Spleen (tissue), 11 donors: ENCODE data around the gene CCDC152. TPM values are rescaled to one million over a fixed set of nuclear protein-coding genes. Genes with fewer than 3 reads are reported as not detected.

Experiments used
- DNase-seq: peaks from one replicate; pipeline ENCODE4 v3.0.0-alpha.2; 2020
- H3K27ac ChIP-seq, 8 donors: fragments of 200-600 bp; sonication (generic) in 7 of 8; 1 replicate in 4 of 8; 2 replicates in 4 of 8; pipeline versions ENCODE4 v1.5.0 to v1.8.0; 2016 to 2021; ENCODE audit warnings: inconsistent platforms in 4 of 8, mild to moderate bottlenecking in 4 of 8, moderate library complexity in 1 of 8
- H3K27me3 ChIP-seq, 7 donors: fragments of 200-600 bp; sonication (generic) in 6 of 7; replicated peaks in 1 of 7; 1 replicate in 4 of 7; 2 replicates in 3 of 7; pipeline versions ENCODE4 v1.5.0 to v1.8.0; 2016 to 2021; ENCODE audit warnings: inconsistent platforms in 3 of 7, mild to moderate bottlenecking in 1 of 7
- H3K36me3 ChIP-seq, 6 donors: fragments of 200-600 bp; sonication (generic) in 5 of 6; 1 replicate in 4 of 6; 2 replicates in 2 of 6; pipeline versions ENCODE4 v1.5.0 to v1.8.0; 2016 to 2021; ENCODE audit warnings: inconsistent platforms in 2 of 6
- H3K4me1 ChIP-seq, 6 donors: fragments of 200-600 bp; sonication (generic) in 5 of 6; 1 replicate in 3 of 6; 2 replicates in 3 of 6; pipeline versions ENCODE4 v1.5.0 to v1.8.0; 2016 to 2021; ENCODE audit warnings: inconsistent platforms in 3 of 6
- H3K4me3 ChIP-seq, 8 donors: fragments of 200-600 bp; sonication (generic) in 7 of 8; 1 replicate in 4 of 8; 2 replicates in 4 of 8; pipeline versions ENCODE4 v1.5.0 to v1.8.0; 2016 to 2021; ENCODE audit warnings: inconsistent platforms in 4 of 8, mild to moderate bottlenecking in 4 of 8, moderate library complexity in 2 of 8
- H3K9me3 ChIP-seq, 8 donors: fragments of 200-600 bp; sonication (generic) in 7 of 8; 1 replicate in 4 of 8; 2 replicates in 4 of 8; pipeline versions ENCODE4 v1.5.0 to v1.8.0; 2016 to 2021; ENCODE audit warnings: inconsistent platforms in 4 of 8
- CTCF ChIP-seq, 11 experiments: fragments of 200-600 bp in 7 of 11; fragments of 450-650 bp in 4 of 11; sonication (generic) in 4 of 11; IDR thresholded peaks in 8 of 11; conservative IDR thresholded peaks in 3 of 11; 1 replicate in 7 of 11; 2 replicates in 4 of 11; pipeline versions ENCODE4 v1.4.0 to v1.8.0; 2016 to 2021; ENCODE audit warnings: antibody characterized with exemption in 11 of 11, inconsistent platforms in 4 of 11, mild to moderate bottlenecking in 1 of 11
- POLR2A ChIP-seq, 3 donors: fragments of 450-650 bp; IDR thresholded peaks; one replicate each; pipeline ENCODE4 v1.5.1; 2017; ENCODE audit warnings: antibody characterized with exemption in 3 of 3, mild to moderate bottlenecking in 1 of 3
- POLR2AphosphoS5 ChIP-seq, 3 donors: sonication (generic); formaldehyde crosslinking; IDR thresholded peaks; one replicate each; pipeline ENCODE4 v1.5.1; 2017; ENCODE audit warnings: antibody characterized with exemption in 3 of 3
- WGBS, 5 donors: extraction: QIAGEN DNeasy Blood & Tissue Kit in 3 of 5; methylation state at CpG; one replicate each; pipeline versions ENCODE4 v1.1.5 to v1.1.7; 2013 to 2018; 5-methylcytosine and 5-hydroxymethylcytosine counted together
- intact Hi-C: fragments of 100-400 bp; cut with DNase I; formaldehyde crosslinking; loops from one replicate; pipeline ENCODE4 v1.15.0; 2023; ENCODE audit warnings: low total_unique reads
- polyA plus RNA-seq, 3 donors: library from polyadenylated mRNA; stranded (reverse); fragments of 200-250 nt; gene quantifications; one replicate each; pipeline ENCODE4 v1.2.1, GENCODE V29; 2013
- total RNA-seq, 7 donors: library from RNA; depleted of rRNA in 3 of 7; stranded (reverse); fragments of >200 nt in 3 of 7; fragmentation: NEBNext Ultra II Directional in 4 of 7; extraction: Animal tissue kit (Norgen Biotek cat#: 25700) in 4 of 7; gene quantifications; one replicate each; pipeline versions ENCODE4 v1.1.0 to v1.2.1, GENCODE V29; 2016 to 2021
- donor health status: healthy with polysubstance abuse.
- donor health status: DM: no; HTN: no; CAD: no; lungs with moderate emphysema.
- donor health status: DM: no; HTN: no; CAD: no.
- donor health status: Bipolar disorder and iron deficiency.
- donor health status: healthy.
- donor health status: DM: no; HTN: no; CAD: no.
- donor health status: DM: yes; HTN: yes; CAD: no.

CCDC152 gene
- total and polyA plus RNA-seq, 10 donors: 0.46 to 3.4 (median 1.8) TPM

GRCh38 chr5:42826757-42827515, 70.3 kb downstream of the CCDC152 start:
- Histone ChIP-seq H3K27me3 (no peaks in the 10 kb centered on the region), H3K4me3 (no peak overlapping the region), H3K9me3 (no peaks in the 10 kb centered on the region), H3K4me1 (peaks cover 0 to 4% (median 0%) of the 10 kb centered on the region in 6 donors), H3K36me3 (no peaks in the 10 kb centered on the region), H3K27ac (no peak overlapping the region)
- WGBS, 5 donors: 58 to 93% (median 74%) methylated on average over 2 of the region's 2 CpGs
- DNase-seq: no peak
- intact Hi-C loops: no loop called here
- TF ChIP-seq CTCF (IDR thresholded peaks at IDR 0.05 in 8 of 11, conservative IDR thresholded peaks at IDR 0.05 in 3 of 11) (no peak), POLR2A (IDR thresholded peaks at IDR 0.05) (no peak), POLR2AphosphoS5 (IDR thresholded peaks at IDR 0.05) (no peak)

- TF ChIP-seq POLR2A (IDR thresholded peaks at IDR 0.05) (no peak), POLR2AphosphoS5 (IDR thresholded peaks at IDR 0.05) (no peak), CTCF (IDR thresholded peaks at IDR 0.05 in 8 of 11, conservative IDR thresholded peaks at IDR 0.05 in 3 of 11) (no peak)
- no peak overlapping the region for H3K27ac ChIP-seq
- 73 to 94% (median 92%) methylated on average over 2 of the region's 2 CpGs for WGBS, 5 donors
- no peak for DNase-seq
- H3K36me3 ChIP-seq: no peaks in the 10 kb centered on the region
- no peaks in the 10 kb centered on the region for H3K9me3 ChIP-seq
- H3K4me3 ChIP-seq: no peak overlapping the region
- H3K4me1 ChIP-seq: peaks cover 0 to 4% (median 0%) of the 10 kb centered on the region in 6 donors
- no peaks in the 10 kb centered on the region for H3K27me3 ChIP-seq
- intact Hi-C loops: no loop called here
These were observed 72.1 kb downstream of the CCDC152 start for GRCh38 chr5:42828671-42829070.

- H3K9me3 ChIP-seq: no peaks in the 10 kb centered on the region
- DNase-seq: no peak
- intact Hi-C loops: no loop called here
- no peaks in the 10 kb centered on the region for H3K4me1 ChIP-seq
- no peaks in the 10 kb centered on the region for H3K36me3 ChIP-seq
- TF ChIP-seq POLR2AphosphoS5 (IDR thresholded peaks at IDR 0.05) (no peak), CTCF (IDR thresholded peaks at IDR 0.05 in 8 of 11, conservative IDR thresholded peaks at IDR 0.05 in 3 of 11) (no peak)
- WGBS, 5 donors: 76 to 92% (median 81%) methylated on average over 2 of the region's 2 CpGs
- no peaks in the 10 kb centered on the region for H3K27me3 ChIP-seq
- no peak overlapping the region for H3K27ac ChIP-seq
- H3K4me3 ChIP-seq: no peak overlapping the region
These were observed 74.3 kb downstream of the CCDC152 start for GRCh38 chr5:42830924-42831323.

DNA sequence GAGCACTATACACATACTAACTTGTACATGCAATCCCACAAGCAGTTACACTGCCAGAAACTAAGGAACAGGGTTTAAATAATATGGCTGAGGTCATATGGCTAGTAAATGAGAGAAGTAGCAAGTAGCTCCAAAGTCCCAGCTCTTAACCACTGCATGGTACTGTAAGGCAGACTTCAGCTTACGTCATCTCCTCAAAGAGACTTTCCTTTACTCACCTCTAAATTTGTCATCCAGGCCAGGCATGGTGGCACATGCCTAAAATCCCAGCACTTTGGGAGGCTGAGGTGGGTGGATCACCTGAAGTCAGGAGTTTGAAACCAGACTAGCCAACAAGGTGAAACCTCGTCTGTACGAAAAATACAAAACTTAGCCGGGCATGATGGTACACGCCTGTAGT, 75.4 kb downstream of the CCDC152 start:
- Histone ChIP-seq H3K27ac (no peak overlapping the region), H3K4me3 (no peak overlapping the region), H3K4me1 (no peaks in the 10 kb centered on the region), H3K36me3 (no peaks in the 10 kb centered on the region), H3K9me3 (peaks cover 0 to 10% (median 0%) of the 10 kb centered on the region in 8 donors), H3K27me3 (no peaks in the 10 kb centered on the region)
- intact Hi-C loops: no loop called here
- 91 to 98% (median 97%) methylated on average over 5 of the region's 5 CpGs for WGBS, 5 donors
- no peak for DNase-seq
- TF ChIP-seq CTCF (IDR thresholded peaks at IDR 0.05 in 8 of 11, conservative IDR thresholded peaks at IDR 0.05 in 3 of 11) (no peak), POLR2AphosphoS5 (IDR thresholded peaks at IDR 0.05) (no peak), POLR2A (IDR thresholded peaks at IDR 0.05) (no peak)
